Measurements from ENCODE around the gene MYH15.

MYH15 gene

GRCh38 chr3:108376026-108376425 lies 134.4 kb downstream of the MYH15 start:
- POLR2A ChIA-PET: no interaction called here
- Histone ChIP-seq H3K27me3 (replicated peaks in 2 of 5; ENCODE audit: control insufficient read depth in 4 of 5, insufficient read depth in 5 of 5, low read length in 4 of 5) (no peaks in the 10 kb centered on the region), H3K4me1 (ENCODE audit: control extremely low read depth in 1 of 4, control insufficient read depth in 4 of 4, insufficient read depth in 4 of 4, low read length in 3 of 4) (no peaks in the 10 kb centered on the region), H3K4me3 (ENCODE audit: control insufficient read depth in 1 of 7, extremely low read depth in 1 of 7, insufficient read depth in 4 of 7, low read depth in 2 of 7, low read length in 6 of 7) (no peak overlapping the region), H3K36me3 (ENCODE audit: control insufficient read depth in 4 of 4, insufficient read depth in 4 of 4, low read length in 3 of 4) (no peaks in the 10 kb centered on the region), H3K27ac (ENCODE audit: insufficient read depth in 1 of 2, low read depth in 1 of 2, low read length in 2 of 2, poor library complexity in 1 of 2, severe bottlenecking in 2 of 2) (no peak overlapping the region), H3K9me3 (ENCODE audit: control extremely low read depth in 1 of 5, control insufficient read depth in 4 of 5, insufficient read depth in 2 of 5, low read depth in 1 of 5, low read length in 4 of 5) (no peaks in the 10 kb centered on the region)
- no CpG with 5 or more reads among the region's 1 CpG for WGBS (ENCODE audit: insufficient coverage)
- no peak for DNase-seq
- CTCF ChIA-PET: no interaction called here

DNA sequence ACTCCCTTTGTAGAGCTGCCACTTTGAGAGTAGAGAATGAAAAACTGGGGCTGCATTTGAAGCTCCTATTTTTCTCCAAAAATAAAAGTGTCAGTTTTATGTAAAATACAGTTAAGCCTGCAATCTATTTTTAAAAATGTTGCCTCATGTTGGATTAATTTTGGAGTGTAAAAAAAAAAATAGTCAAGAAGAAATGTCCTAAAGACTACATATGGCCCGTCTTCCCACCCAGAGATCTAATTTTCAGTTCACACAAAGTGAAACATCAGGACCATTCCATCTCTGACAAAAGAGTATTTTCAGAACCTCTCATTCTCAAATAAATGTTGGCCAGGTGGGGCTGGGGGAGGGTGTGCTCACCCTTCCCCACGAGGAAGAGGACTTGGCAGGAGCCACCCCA lies 151.4 kb downstream of the MYH15 start:
- Histone ChIP-seq H3K36me3 (ENCODE audit: control insufficient read depth in 4 of 4, insufficient read depth in 4 of 4, low read length in 3 of 4) (no peaks in the 10 kb centered on the region), H3K27ac (ENCODE audit: insufficient read depth in 1 of 2, low read depth in 1 of 2, low read length in 2 of 2, poor library complexity in 1 of 2, severe bottlenecking in 2 of 2) (no peak overlapping the region), H3K4me1 (ENCODE audit: control extremely low read depth in 1 of 4, control insufficient read depth in 4 of 4, insufficient read depth in 4 of 4, low read length in 3 of 4) (no peaks in the 10 kb centered on the region), H3K4me3 (ENCODE audit: control insufficient read depth in 1 of 7, extremely low read depth in 1 of 7, insufficient read depth in 4 of 7, low read depth in 2 of 7, low read length in 6 of 7) (no peak overlapping the region), H3K27me3 (replicated peaks in 2 of 5; ENCODE audit: control insufficient read depth in 4 of 5, insufficient read depth in 5 of 5, low read length in 4 of 5) (no peaks in the 10 kb centered on the region), H3K9me3 (ENCODE audit: control extremely low read depth in 1 of 5, control insufficient read depth in 4 of 5, insufficient read depth in 2 of 5, low read depth in 1 of 5, low read length in 4 of 5) (peaks cover 0 to 3% (median 0%) of the 10 kb centered on the region in 5 experiments)
- ChIA-PET CTCF (no interaction called here), POLR2A (no interaction called here)
- 100% methylated on average over 1 of the region's 2 CpGs for WGBS (ENCODE audit: insufficient coverage)
- no peak for DNase-seq

DNA sequence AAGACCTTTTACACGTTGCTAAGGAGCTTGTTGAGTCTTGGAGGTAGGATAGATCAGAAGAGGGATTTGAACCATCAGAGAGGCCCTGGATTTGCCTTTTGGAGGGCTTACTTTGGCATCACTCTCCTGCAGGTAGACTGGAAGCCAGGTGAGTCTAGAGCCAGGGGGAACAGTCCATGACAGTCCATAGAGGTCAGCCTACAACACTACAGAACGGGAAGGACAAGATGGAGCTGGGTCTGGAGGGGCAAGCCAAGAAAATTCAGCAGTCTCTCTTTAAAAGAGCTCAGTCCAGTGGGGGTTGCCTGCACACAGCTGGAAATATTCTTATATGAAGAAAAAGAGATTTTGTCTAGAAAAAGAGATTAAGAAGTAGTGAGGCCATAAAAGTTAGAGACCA lies 153.4 kb downstream of the MYH15 start:
- Histone ChIP-seq H3K27ac (ENCODE audit: insufficient read depth in 1 of 2, low read depth in 1 of 2, low read length in 2 of 2, poor library complexity in 1 of 2, severe bottlenecking in 2 of 2) (no peak overlapping the region), H3K4me3 (ENCODE audit: control insufficient read depth in 1 of 7, extremely low read depth in 1 of 7, insufficient read depth in 4 of 7, low read depth in 2 of 7, low read length in 6 of 7) (no peak overlapping the region), H3K36me3 (ENCODE audit: control insufficient read depth in 4 of 4, insufficient read depth in 4 of 4, low read length in 3 of 4) (no peaks in the 10 kb centered on the region), H3K4me1 (ENCODE audit: control extremely low read depth in 1 of 4, control insufficient read depth in 4 of 4, insufficient read depth in 4 of 4, low read length in 3 of 4) (no peaks in the 10 kb centered on the region), H3K27me3 (replicated peaks in 2 of 5; ENCODE audit: control insufficient read depth in 4 of 5, insufficient read depth in 5 of 5, low read length in 4 of 5) (no peaks in the 10 kb centered on the region), H3K9me3 (ENCODE audit: control extremely low read depth in 1 of 5, control insufficient read depth in 4 of 5, insufficient read depth in 2 of 5, low read depth in 1 of 5, low read length in 4 of 5) (peaks cover 0 to 3% (median 0%) of the 10 kb centered on the region in 5 experiments)
- DNase-seq: no peak
- POLR2A ChIA-PET: interaction anchor here (1.1 kb wide), 1 partner anchor 9 kb away, joined by 3 read pairs; no protein-coding TSS in a partner anchor
- WGBS (ENCODE audit: insufficient coverage): 100% methylated on average over 2 of the region's 2 CpGs
- CTCF ChIA-PET: no interaction called here

DNA sequence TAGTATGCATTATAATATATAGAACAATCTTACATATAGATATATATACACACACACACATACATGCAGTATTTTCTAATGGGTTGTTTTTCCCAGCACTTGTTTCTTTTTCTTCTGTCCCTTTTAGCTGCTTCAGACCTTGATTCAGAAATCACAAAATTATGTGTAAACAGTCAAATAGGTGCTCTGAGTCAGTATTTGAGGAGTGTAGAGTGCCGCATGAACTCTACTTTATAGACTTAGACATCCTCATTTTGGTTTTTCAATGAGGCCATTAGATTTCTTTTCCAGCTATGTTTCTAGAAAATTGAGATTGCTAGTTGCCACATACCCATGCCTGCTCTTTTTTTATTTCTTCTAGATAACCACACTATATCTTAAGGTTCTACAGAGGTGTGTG lies 155.8 kb downstream of the MYH15 start:
- H3K36me3 ChIP-seq (ENCODE audit: control insufficient read depth in 4 of 4, insufficient read depth in 4 of 4, low read length in 3 of 4): no peaks in the 10 kb centered on the region
- H3K27ac ChIP-seq (ENCODE audit: insufficient read depth in 1 of 2, low read depth in 1 of 2, low read length in 2 of 2, poor library complexity in 1 of 2, severe bottlenecking in 2 of 2): no peak overlapping the region
- DNase-seq: no peak
- ChIA-PET POLR2A (no interaction called here), CTCF (interaction anchor here (1.1 kb wide), 1 partner anchor 28 kb away, joined by 3 read pairs; no protein-coding TSS in a partner anchor)
- H3K4me3 ChIP-seq (ENCODE audit: control insufficient read depth in 1 of 7, extremely low read depth in 1 of 7, insufficient read depth in 4 of 7, low read depth in 2 of 7, low read length in 6 of 7): no peak overlapping the region
- H3K4me1 ChIP-seq (ENCODE audit: control extremely low read depth in 1 of 4, control insufficient read depth in 4 of 4, insufficient read depth in 4 of 4, low read length in 3 of 4): no peaks in the 10 kb centered on the region
- H3K27me3 ChIP-seq (replicated peaks in 2 of 5; ENCODE audit: control insufficient read depth in 4 of 5, insufficient read depth in 5 of 5, low read length in 4 of 5): no peaks in the 10 kb centered on the region
- H3K9me3 ChIP-seq (ENCODE audit: control extremely low read depth in 1 of 5, control insufficient read depth in 4 of 5, insufficient read depth in 2 of 5, low read depth in 1 of 5, low read length in 4 of 5): peaks cover 0 to 3% (median 0%) of the 10 kb centered on the region in 5 experiments
- WGBS (ENCODE audit: insufficient coverage): no CpG with 5 or more reads among the region's 1 CpG

DNA sequence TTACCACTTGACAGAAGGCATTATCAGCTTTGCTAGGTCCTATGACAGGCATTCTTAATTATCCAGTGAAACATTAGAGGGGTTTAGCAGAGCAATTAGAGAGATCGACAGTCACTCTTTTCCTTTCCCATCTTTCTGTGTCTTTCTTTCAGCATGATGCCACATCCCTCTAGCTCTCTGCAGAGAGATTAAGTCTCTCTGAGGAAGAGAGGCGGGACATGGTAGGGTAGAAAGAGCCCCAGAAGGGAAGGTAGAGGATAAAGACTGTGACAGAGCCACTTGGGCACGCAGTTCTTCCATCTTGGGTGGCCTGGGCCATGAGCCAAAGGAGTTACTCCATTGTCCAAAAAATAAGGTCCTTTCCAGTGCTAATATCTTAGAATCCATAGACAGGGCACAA lies 158.2 kb downstream of the MYH15 start:
- ChIA-PET POLR2A (no interaction called here), CTCF (no interaction called here)
- peaks cover 0 to 3% (median 0%) of the 10 kb centered on the region in 5 experiments for H3K9me3 ChIP-seq (ENCODE audit: control extremely low read depth in 1 of 5, control insufficient read depth in 4 of 5, insufficient read depth in 2 of 5, low read depth in 1 of 5, low read length in 4 of 5)
- H3K27ac ChIP-seq (ENCODE audit: insufficient read depth in 1 of 2, low read depth in 1 of 2, low read length in 2 of 2, poor library complexity in 1 of 2, severe bottlenecking in 2 of 2): no peak overlapping the region
- no peaks in the 10 kb centered on the region for H3K4me1 ChIP-seq (ENCODE audit: control extremely low read depth in 1 of 4, control insufficient read depth in 4 of 4, insufficient read depth in 4 of 4, low read length in 3 of 4)
- WGBS (ENCODE audit: insufficient coverage): 40% methylated on average over 1 of the region's 3 CpGs
- no peak for DNase-seq
- no peaks in the 10 kb centered on the region for H3K36me3 ChIP-seq (ENCODE audit: control insufficient read depth in 4 of 4, insufficient read depth in 4 of 4, low read length in 3 of 4)
- no peak overlapping the region for H3K4me3 ChIP-seq (ENCODE audit: control insufficient read depth in 1 of 7, extremely low read depth in 1 of 7, insufficient read depth in 4 of 7, low read depth in 2 of 7, low read length in 6 of 7)
- no peaks in the 10 kb centered on the region for H3K27me3 ChIP-seq (replicated peaks in 2 of 5; ENCODE audit: control insufficient read depth in 4 of 5, insufficient read depth in 5 of 5, low read length in 4 of 5)

DNA sequence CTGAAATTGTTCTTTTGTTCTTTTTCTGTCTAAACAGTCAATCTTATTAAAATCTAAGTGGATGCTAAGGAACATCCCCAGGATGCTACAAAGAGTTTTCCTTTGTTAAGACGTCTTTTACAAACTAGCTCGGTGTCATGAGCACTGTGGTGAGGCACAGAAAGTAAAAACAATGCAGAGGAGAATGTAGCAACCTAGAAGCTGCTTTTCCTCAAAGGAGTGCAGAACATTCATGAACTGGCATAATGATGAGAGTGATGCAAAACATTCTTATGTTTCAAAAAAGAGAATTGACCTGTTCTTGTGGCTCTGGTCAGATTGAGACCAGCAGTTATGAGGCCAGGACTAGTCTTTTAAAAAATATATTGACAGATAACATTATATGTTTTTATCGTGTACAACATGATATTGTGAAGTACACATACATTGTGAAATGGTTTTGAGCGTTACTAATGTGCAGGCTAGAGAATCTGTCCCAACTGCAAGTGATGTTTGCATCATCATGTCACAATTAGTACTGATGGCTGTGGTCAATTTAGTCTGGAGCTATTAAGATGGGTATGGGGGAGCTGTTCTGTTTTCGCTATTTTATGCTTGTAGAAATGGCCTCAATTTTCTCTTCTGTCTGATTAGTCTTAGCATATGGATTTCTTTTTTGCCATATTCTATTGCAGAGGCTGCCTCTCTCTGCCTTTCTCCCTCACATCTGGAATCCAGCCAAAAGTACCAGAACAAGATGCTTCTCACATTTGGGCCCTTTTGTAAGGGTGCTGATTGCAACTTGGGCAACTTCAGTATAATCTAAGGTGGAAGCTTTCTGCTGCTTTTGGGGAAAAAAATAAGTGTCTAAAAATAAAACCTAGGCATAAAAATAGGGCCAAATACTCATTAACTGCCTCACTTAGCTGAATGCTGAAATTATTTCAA lies 163.8 kb downstream of the MYH15 start:
- POLR2A ChIA-PET: interaction anchor here (0.9 kb wide), 1 partner anchor 98 kb away, joined by 3 read pairs; no protein-coding TSS in a partner anchor
- CTCF ChIA-PET: interaction anchor here (1.0 kb wide), 1 partner anchor 13 kb away, joined by 3 read pairs; no protein-coding TSS in a partner anchor
- Histone ChIP-seq H3K4me3 (ENCODE audit: control insufficient read depth in 1 of 7, extremely low read depth in 1 of 7, insufficient read depth in 4 of 7, low read depth in 2 of 7, low read length in 6 of 7) (no peak overlapping the region), H3K36me3 (ENCODE audit: control insufficient read depth in 4 of 4, insufficient read depth in 4 of 4, low read length in 3 of 4) (no peaks in the 10 kb centered on the region), H3K4me1 (ENCODE audit: control extremely low read depth in 1 of 4, control insufficient read depth in 4 of 4, insufficient read depth in 4 of 4, low read length in 3 of 4) (peaks cover 0 to 8% (median 1%) of the 10 kb centered on the region in 4 experiments), H3K27me3 (replicated peaks in 2 of 5; ENCODE audit: control insufficient read depth in 4 of 5, insufficient read depth in 5 of 5, low read length in 4 of 5) (no peaks in the 10 kb centered on the region), H3K9me3 (ENCODE audit: control extremely low read depth in 1 of 5, control insufficient read depth in 4 of 5, insufficient read depth in 2 of 5, low read depth in 1 of 5, low read length in 4 of 5) (no peaks in the 10 kb centered on the region), H3K27ac (ENCODE audit: insufficient read depth in 1 of 2, low read depth in 1 of 2, low read length in 2 of 2, poor library complexity in 1 of 2, severe bottlenecking in 2 of 2) (no peak overlapping the region)
- WGBS (ENCODE audit: insufficient coverage): 98% methylated on average over 3 of the region's 5 CpGs
- DNase-seq: no peak

GRCh38 chr3:108345492-108346205 lies 164.7 kb downstream of the MYH15 start:
- POLR2A ChIA-PET: no interaction called here
- Histone ChIP-seq H3K9me3 (ENCODE audit: control extremely low read depth in 1 of 5, control insufficient read depth in 4 of 5, insufficient read depth in 2 of 5, low read depth in 1 of 5, low read length in 4 of 5) (no peaks in the 10 kb centered on the region), H3K27me3 (replicated peaks in 2 of 5; ENCODE audit: control insufficient read depth in 4 of 5, insufficient read depth in 5 of 5, low read length in 4 of 5) (no peaks in the 10 kb centered on the region), H3K36me3 (ENCODE audit: control insufficient read depth in 4 of 4, insufficient read depth in 4 of 4, low read length in 3 of 4) (no peaks in the 10 kb centered on the region), H3K4me1 (ENCODE audit: control extremely low read depth in 1 of 4, control insufficient read depth in 4 of 4, insufficient read depth in 4 of 4, low read length in 3 of 4) (peaks cover 0 to 8% (median 1%) of the 10 kb centered on the region in 4 experiments), H3K4me3 (ENCODE audit: control insufficient read depth in 1 of 7, extremely low read depth in 1 of 7, insufficient read depth in 4 of 7, low read depth in 2 of 7, low read length in 6 of 7) (no peak overlapping the region), H3K27ac (ENCODE audit: insufficient read depth in 1 of 2, low read depth in 1 of 2, low read length in 2 of 2, poor library complexity in 1 of 2, severe bottlenecking in 2 of 2) (no peak overlapping the region)
- CTCF ChIA-PET: interaction anchor here (1.0 kb wide), 1 partner anchor 14 kb away, joined by 3 read pairs; no protein-coding TSS in a partner anchor
- 28% methylated on average over 2 of the region's 6 CpGs for WGBS (ENCODE audit: insufficient coverage)
- DNase-seq: no peak
